Stimulated activated CD4-positive, alpha-beta T cell treated with anti-CD3 and anti-CD28 coated beads, Interleukin-4, amount 100 ng/mL, for 48 hours (primary cell): ENCODE measurements around the gene DGLUCY.
"Not testable (repeated sequence)": the region's sequence is repeated elsewhere in the genome, so short reads cannot be mapped to it uniquely, and the experiment has no call there.

Experiments used
- DNase-seq, 2 donors: peaks; one replicate each; pipeline ENCODE4 v3.0.0-alpha.2; 2020; ENCODE audit warnings: low read depth in 2 of 2

DGLUCY gene

DNA sequence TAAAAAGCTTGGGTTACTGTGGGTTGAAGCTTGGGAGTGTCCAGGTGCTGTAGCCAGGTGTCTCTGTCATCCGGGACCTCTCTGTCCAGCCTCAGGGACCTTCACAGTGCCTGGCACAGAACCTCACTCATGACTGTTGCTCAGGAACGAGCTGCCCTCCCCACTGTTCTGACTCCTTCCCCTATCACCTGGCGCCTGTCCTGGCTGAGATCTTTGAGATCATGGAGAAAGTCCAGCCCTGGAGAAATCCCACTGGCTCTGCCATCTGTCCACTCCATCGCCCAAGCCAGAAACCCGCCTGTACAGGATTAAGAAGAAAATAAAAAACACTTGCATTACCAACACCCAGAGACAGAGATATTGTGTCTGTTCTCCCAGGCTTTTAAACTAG is 53.5 kb downstream of the DGLUCY start:
- no peak for DNase-seq

- DNase-seq = no peak
These were observed 56.1 kb downstream of the DGLUCY start for GRCh38 chr14:91169951-91170350.

GRCh38 chr14:91170504-91171121 is 56.7 kb downstream of the DGLUCY start:
- no peak for DNase-seq

DNA sequence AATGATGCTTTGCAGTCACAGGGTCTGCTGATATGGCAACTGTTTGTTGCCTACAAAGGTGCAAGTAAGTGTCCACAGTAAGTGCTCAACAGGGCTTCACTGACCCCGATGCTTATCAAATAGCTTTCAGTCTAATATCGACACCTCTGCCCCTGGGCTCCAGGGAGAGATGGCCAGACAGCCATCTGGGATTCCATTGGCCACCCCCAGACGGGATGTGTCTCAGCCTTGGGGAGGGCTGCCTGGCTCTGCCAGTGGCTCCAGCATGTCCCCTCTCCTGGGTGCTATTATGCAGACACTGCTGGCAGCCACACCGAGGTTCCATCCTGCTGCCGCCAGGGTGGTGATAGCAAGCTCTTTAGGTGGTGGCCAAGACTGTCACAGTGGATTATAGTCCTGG is 57.4 kb downstream of the DGLUCY start:
- DNase-seq = no peak

DNA sequence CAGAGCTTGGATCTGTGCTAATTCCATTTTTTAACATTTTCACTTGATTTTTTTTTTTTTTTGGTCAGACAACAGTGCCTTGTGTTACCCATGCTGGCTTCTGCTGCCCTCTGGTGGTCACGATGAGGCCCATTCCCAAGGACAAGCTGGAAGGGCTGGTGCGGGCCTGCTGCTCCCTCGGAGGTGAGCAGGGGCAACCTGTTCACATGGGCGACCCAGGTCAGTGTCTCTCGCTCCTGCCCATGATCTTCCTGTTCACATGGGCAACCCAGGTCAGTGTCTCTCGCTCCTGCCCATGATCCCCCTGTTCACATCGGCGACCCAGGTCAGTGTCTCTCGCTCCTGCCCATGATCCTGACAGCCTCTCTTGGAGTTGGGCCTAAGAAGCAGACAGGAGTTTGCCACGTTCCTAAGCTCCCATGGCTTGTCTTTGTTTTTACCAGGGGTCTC is 59.4 kb downstream of the DGLUCY start:
- DNase-seq = peak; percentile 75 to 79

GRCh38 chr14:91173904-91174303 is 60.0 kb downstream of the DGLUCY start:
- no peak for DNase-seq

DNA sequence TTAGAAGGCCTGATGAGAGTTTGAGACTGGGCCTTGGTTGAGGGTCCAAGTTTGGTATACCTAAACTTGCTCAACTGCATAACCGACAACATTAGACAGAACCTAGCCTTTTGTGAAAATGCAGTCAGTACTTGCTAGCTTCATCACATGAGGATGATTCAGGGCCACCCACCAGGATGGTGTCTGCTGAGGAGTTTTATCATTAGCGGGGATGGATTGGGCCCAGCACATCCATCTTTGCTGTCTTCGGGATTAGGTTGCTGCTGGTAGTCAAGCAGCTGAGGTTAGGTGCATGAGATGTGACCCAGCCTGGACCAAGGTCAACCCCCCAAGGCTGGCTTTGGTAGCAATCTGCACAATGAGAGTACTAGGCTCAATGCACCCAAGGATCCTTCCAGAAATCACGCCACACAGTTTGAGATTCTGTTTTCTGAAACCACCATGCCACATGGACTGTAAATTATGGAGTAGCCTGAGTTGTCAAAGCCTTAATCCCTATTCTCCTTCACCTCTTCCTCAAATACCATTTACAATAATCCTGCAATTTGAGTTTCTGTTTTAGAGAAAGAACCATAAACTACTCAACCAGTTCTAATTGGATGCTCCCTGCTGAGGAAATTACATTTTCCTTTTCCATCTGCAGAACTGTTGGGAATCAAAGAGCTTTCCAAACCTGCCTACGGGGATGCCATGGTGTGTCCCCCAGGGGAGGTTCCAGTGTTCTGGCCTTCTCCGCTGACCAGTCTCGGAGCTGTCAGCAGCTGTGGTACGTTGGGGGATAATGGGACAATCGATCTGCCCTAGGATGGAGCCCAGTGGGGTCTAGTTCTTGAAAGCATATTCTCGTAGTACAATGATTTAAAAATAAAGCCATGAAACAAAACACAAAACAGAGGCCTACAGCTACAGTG is 61.7 kb downstream of the DGLUCY start:
- DNase-seq = no peak

DNA sequence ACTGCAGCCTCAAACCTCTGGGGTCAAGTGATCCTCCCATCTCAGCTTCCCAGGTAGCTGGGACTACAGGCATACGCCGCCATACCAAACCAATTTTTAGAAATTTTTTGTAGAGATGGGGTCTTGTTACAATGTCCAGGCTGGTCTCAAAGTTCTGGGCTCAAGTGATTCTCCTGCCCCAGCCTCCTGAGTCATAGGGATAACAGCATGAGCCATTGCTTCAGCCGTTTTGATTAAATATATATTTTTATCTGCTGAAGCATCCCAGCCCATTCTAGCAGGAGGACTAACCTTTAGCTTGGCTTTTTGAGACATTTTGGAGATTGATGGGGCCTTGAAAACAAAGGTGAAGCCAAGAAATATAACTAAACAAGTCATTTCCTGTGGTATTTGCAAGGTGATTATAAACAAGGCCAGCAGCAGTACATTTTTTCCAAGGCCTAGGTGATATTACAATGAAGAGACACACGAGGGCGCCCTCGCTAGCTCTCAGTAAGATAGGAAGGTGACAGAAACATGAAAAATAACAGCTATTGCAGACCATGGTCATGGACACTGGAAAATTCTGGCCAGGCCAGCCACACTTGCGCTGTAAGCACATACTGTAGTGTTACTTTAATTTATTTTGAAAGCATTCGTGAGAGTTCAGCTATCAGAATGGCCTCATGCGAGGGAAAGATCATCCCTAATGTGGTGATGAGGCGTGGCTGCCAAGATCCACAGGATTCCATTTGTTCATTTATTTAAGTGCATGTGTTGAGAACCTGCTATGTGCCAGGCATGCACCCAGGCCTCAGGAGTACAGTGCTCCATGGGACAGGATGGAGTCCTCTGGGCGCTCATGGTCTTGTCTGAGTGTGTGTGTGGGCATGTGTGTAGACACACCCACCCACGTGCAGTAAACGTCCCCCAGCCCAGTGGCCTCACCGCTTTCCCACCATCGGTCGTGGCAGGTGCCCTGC is 63.5 kb downstream of the DGLUCY start:
- DNase-seq = peak; percentile 43 to 44

GRCh38 chr14:91180611-91181010 is 66.7 kb downstream of the DGLUCY start:
- DNase-seq = no peak

- not testable (repeated sequence) for DNase-seq
These were observed 68.9 kb downstream of the DGLUCY start for GRCh38 chr14:91182753-91183152.

DNA sequence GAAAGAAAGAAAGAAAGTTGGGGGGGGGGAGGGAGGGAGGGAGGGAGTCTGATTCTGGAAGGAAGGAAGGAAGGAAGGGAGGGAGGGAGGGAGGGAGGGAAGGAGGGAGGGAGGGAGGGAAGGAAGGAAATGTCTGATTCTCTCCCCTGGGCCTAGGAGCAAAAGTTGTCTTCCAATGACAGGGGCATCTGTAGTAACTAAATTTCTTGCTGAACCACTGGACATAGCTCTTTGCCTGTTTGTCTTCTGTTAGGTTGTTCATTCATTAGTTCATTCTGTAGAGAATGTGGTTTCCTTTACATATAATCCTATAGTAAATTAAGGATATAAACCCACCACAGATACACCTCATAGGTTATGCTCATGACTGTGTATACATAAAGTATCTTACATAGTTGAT is 70.7 kb downstream of the DGLUCY start:
- DNase-seq = no peak

DNA sequence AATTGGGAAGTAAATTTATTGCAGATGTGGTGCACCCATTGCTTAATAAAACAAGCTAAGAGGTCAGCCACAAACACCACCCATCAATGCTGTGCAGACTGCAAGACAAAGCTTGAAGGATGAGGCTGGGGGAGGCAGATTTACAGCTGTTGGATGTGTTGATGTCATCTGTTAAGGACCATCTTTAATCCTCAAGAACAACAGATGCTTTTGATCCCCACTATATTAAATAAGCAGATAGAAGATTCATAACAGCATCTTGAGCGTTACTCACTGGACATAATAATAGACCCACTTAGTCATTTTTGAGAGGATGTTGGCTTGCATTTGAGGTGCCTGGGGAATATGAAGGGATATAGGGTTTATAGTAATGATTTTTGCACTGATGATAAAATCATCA is 71.8 kb downstream of the DGLUCY start:
- DNase-seq = no peak

DNA sequence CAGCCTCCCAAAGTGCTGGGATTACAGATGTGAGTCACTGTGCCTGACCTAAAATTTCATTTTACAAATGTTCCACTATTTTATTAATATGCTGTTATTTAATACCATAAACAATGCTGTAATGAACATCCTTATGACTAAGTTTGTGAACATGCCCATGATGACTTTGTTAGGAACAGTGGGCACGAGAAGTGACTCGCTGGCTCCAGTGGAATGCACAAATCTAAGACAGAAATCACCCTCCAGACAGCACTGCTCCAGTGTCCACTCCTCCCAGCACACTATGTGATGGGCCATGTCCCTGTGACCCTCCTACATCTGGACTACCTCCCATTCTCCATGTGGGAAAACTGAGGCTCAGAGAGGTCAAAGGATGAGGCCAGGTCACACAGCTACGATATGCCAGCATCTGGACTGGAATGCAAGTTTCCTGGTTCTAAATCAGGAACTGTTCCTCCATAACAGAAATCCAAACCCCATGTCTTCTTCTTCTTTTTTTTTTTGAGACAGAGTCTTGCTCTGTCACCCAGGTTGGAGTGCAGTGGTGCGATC is 72.7 kb downstream of the DGLUCY start:
- DNase-seq = no peak

- no peak for DNase-seq
These were observed 73.4 kb downstream of the DGLUCY start for GRCh38 chr14:91187271-91187670.

GRCh38 chr14:91190853-91191252 is 77.0 kb downstream of the DGLUCY start:
- no peak for DNase-seq

GRCh38 chr14:91193069-91193468 is 79.2 kb downstream of the DGLUCY start:
- no peak for DNase-seq

DNA sequence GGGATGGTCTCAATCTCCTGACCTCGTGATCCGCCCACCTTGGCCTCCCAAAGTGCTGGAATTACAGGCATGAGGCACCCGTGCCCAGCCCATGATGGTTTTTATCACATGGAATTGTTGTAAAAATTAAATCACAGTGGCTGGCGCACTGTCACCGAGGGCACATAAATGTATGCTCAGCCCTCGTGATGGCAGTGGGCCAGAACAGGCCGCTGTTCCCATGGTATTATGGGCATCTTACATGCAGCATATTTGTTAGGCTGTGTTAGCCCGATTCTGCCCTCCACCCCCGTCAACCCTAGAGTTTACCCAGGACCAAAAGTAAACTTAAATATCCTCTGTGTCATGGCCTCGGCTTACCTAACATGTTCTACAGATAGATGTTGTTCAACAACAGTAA is 82.0 kb downstream of the DGLUCY start:
- no peak for DNase-seq

- DNase-seq = no peak
These were observed 83.8 kb downstream of the DGLUCY start for GRCh38 chr14:91197631-91198030.

DNA sequence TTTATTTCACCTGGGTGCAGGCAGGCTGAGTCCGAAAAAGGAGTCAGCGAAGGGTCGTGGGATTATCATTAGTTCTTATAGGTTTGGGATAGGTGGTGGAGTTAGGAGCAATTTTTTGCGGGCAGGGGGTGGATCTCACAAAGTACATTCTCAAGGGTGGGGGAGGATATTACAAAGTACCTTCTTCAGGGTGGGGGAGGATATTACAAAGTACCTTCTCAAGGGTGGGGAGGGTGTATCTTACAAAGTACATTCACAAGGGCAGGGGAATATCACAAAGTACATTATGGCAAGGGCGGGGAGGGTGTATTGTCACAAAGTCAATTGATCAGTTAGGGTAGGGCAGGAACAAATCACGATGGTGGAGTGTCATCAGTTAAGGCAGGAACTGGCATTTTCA is 86.9 kb downstream of the DGLUCY start:
- not testable (repeated sequence) for DNase-seq

GRCh38 chr14:91202234-91202974 is 88.5 kb downstream of the DGLUCY start:
- DNase-seq = no peak

DNA sequence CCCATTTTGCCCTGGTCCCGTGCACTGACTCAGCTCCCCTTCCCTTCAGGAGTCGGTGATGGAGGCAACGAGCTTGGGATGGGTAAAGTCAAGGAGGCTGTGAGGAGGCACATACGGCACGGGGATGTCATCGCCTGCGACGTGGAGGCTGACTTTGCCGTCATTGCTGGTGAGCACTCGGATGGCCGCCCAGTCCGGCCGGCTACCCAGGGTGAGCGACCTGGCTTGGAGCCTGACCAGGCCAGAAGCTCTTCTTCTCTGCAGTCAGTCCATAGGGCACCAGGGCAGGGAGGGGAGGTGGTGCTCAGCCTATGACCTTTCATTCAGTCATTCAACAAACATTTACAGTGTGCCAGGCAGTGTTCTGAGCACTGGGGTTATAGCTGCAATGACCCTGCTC is 90.8 kb downstream of the DGLUCY start:
- no peak for DNase-seq
